ENCODE data around the gene CPSF7.

DNA sequence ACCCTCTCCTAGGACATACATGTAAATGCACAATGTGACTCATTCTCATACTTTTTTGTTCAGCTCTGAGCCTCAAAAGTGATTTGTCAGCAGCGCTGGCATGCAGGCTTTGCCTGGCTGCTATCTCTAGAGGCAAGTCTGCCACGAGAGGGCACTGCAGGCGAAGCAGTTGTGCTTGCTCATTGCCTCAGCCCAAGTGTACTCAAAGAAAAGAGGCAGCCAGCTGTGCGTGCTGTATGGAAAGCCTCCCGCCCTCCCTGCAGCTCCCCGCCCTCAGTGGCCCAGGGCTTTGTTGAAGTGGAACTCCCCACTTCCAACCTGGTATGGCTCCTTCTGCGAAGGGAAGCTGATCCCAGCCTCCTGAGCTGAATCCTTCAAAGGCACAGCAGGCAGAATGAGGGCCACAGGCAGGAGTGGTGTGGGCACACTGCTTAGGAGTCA, 16.5 kb upstream of the CPSF7 start:
- TF ChIP-seq CTCF (IDR thresholded peaks at IDR 0.05; ENCODE audit: low read length) (peak; percentile 90), EZH2 (optimal IDR thresholded peaks at IDR 0.05; ENCODE audit: low read depth, low read length) (no peak), EZH2phosphoT487 (IDR thresholded peaks at IDR 0.05; ENCODE audit: low read length) (no peak)
